Endothelial cell of umbilical vein (primary cell): ENCODE measurements around the gene JAZF1. TPM values are rescaled to one million over a fixed set of nuclear protein-coding genes. Genes with fewer than 3 reads are reported as not detected.

Source experiments
- BruUV-seq: library from RNA; stranded (reverse); fragments of 400-500 nt; replicated peaks from 2 replicates; lab custom pipeline; 2021; lab: Mats Ljungman, UMichigan
- CTCF ChIA-PET: fragments of 300-600, 350-600 bp; sonication (Branson Sonifier 250); formaldehyde crosslinking; loops from one replicate; lab custom pipeline; 2021; ENCODE audit warnings: antibody characterized with exemption, inconsistent platforms; lab: Charles Lee
- POLR2A ChIA-PET: fragments of 300-600, 350-600 bp; sonication (Branson Sonifier 250); formaldehyde crosslinking; loops from one replicate; lab custom pipeline; 2021; ENCODE audit warnings: antibody characterized with exemption, inconsistent platforms; lab: Charles Lee
- DNase-seq: peaks from one replicate; pipeline ENCODE4 v3.0.0-alpha.2; 2011; ENCODE audit warnings: low read depth, low spot score
- FAIRE-seq: peaks from 2 replicates; lab custom pipeline; 2011; peaks lifted over from hg19 to GRCh38; lab: Jason Lieb, UNC
- H2AFZ ChIP-seq: 2 replicates; pipeline ENCODE4 v1.6.0; 2012; ENCODE audit warnings: low read depth, low read length, control low read depth, inconsistent platforms
- H3K27ac ChIP-seq: 2 replicates; pipeline ENCODE4 v1.5.1; 2011; ENCODE audit warnings: low read depth, mild to moderate bottlenecking, control low read depth, low read length, moderate library complexity; ENCODE audit not compliant: insufficient read depth
- H3K27me3 ChIP-seq, 2 experiments: 2 replicates each; pipeline versions ENCODE4 v1.6.0 to v1.6.1; 2011; ENCODE audit warnings: low read length in 2 of 2, mixed read lengths in 1 of 2; ENCODE audit not compliant: control insufficient read depth in 2 of 2, insufficient read depth in 2 of 2
- H3K36me3 ChIP-seq, 2 experiments: 2 replicates in 1 of 2; 3 replicates in 1 of 2; pipeline ENCODE4 v1.5.1; 2011; ENCODE audit warnings: low read length in 2 of 2, mild to moderate bottlenecking in 1 of 2, moderate library complexity in 1 of 2; ENCODE audit not compliant: control insufficient read depth in 2 of 2, insufficient read depth in 2 of 2; ENCODE audit errors: extremely low read depth in 1 of 2
- H3K4me1 ChIP-seq: 3 replicates; pipeline ENCODE4 v1.5.1; 2011; ENCODE audit warnings: mild to moderate bottlenecking, low read length; ENCODE audit not compliant: control insufficient read depth, insufficient read depth; ENCODE audit errors: extremely low read depth
- H3K4me2 ChIP-seq: 2 replicates; pipeline ENCODE4 v1.6.1; 2011; ENCODE audit warnings: low read length, control low read depth, mixed read lengths; ENCODE audit not compliant: insufficient read depth
- H3K4me3 ChIP-seq, 3 experiments: fragments of 200-600 bp in 1 of 3; sonication (generic), shearing (Covaris generic) in 1 of 3; replicated peaks in 1 of 3; 2 replicates each; pipeline ENCODE4 v1.5.1; 2011 to 2016; ENCODE audit warnings: control low read depth in 3 of 3, low read length in 3 of 3, mild to moderate bottlenecking in 2 of 3, inconsistent platforms in 1 of 3, low read depth in 1 of 3, moderate library complexity in 1 of 3; ENCODE audit not compliant: insufficient read depth in 1 of 3
- H3K79me2 ChIP-seq: 2 replicates; pipeline ENCODE4 v1.6.0; 2012; ENCODE audit warnings: low read length, inconsistent platforms; ENCODE audit not compliant: control insufficient read depth, insufficient read depth
- H3K9ac ChIP-seq: replicated peaks from 2 replicates; pipeline ENCODE3; 2011; ENCODE audit warnings: low read length, control low read depth; ENCODE audit not compliant: insufficient read depth; ENCODE audit errors: extremely low read depth
- H3K9me1 ChIP-seq: replicated peaks from 3 replicates; pipeline ENCODE4 v1.6.0; 2011; ENCODE audit warnings: mild to moderate bottlenecking, low read length; ENCODE audit not compliant: control insufficient read depth, insufficient read depth; ENCODE audit errors: extremely low read depth
- H3K9me3 ChIP-seq: replicated peaks from 2 replicates; pipeline ENCODE4 v1.5.1; 2012; ENCODE audit warnings: low read length, inconsistent platforms; ENCODE audit not compliant: control insufficient read depth, insufficient read depth
- H4K20me1 ChIP-seq: replicated peaks from 2 replicates; pipeline ENCODE3; 2011; ENCODE audit warnings: mild to moderate bottlenecking, low read length; ENCODE audit not compliant: control insufficient read depth, insufficient read depth; ENCODE audit errors: extremely low read depth
- EZH2 ChIP-seq: IDR thresholded peaks from 2 replicates; pipeline ENCODE4 v1.6.1; 2012; ENCODE audit warnings: borderline replicate concordance, low read depth, mild to moderate bottlenecking, moderate library complexity, low read length, inconsistent platforms; ENCODE audit not compliant: severe bottlenecking
- GATA2 ChIP-seq: IDR thresholded peaks from 2 replicates; pipeline ENCODE4 v1.7.0; 2011; ENCODE audit warnings: low read depth, mild to moderate bottlenecking, moderate library complexity, mixed read lengths, low read length; ENCODE audit not compliant: insufficient read length, insufficient read depth
- JUN ChIP-seq: IDR thresholded peaks from 2 replicates; pipeline ENCODE4 v1.6.1; 2011; ENCODE audit warnings: borderline replicate concordance, low read depth; ENCODE audit not compliant: insufficient read length, insufficient read depth
- MYC ChIP-seq: IDR thresholded peaks from one replicate; pipeline ENCODE4 v1.6.1; 2011; ENCODE audit warnings: mild to moderate bottlenecking, low read depth, low read length
- POLR2A ChIP-seq: IDR thresholded peaks from 2 replicates; pipeline ENCODE4 v1.6.1; 2012; ENCODE audit warnings: low read depth, mild to moderate bottlenecking, control low read depth, low read length
- dilution Hi-C: fragments of 300-500 bp; cut with MboI; formaldehyde crosslinking; loops from one replicate; pipeline ENCODE4 v1.15.0; 2019; ENCODE audit warnings: low sequenced_read_pairs; ENCODE audit not compliant: extremely low pct_ligation_motif_present
- intact Hi-C: fragments of 100-400 bp; cut with micrococcal nuclease; formaldehyde crosslinking; loops from one replicate; pipeline ENCODE4 v1.10.0; 2022
- polyA plus RNA-seq, 4 experiments: library from polyadenylated mRNA; depleted of rRNA in 3 of 4; stranded (reverse) in 3 of 4; unstranded in 1 of 4; fragments of >200 nt; gene quantifications; 2 replicates each; pipeline versions ENCODE4 v1.2.1 to v1.2.3, GENCODE V29; 2011 to 2012; ENCODE audit warnings: missing spikeins in 1 of 4
- total RNA-seq: library from RNA; stranded (reverse); gene quantifications from 2 replicates; pipeline ENCODE4 v1.2.3, GENCODE V29; 2021
- TF ChIP-seq, protein P1 (sequence below): IDR thresholded peaks from 2 replicates; pipeline ENCODE4 v1.6.1; 2011; ENCODE audit not compliant: insufficient read depth, insufficient read length
- TF ChIP-seq, protein P2 (sequence below), 2 donors: IDR thresholded peaks; 1 replicate in 1 of 2; 2 replicates in 1 of 2; pipeline ENCODE4 v1.5.1; 2011; ENCODE audit warnings: low read length in 2 of 2, mild to moderate bottlenecking in 2 of 2, moderate library complexity in 2 of 2, control low read depth in 1 of 2, inconsistent platforms in 1 of 2, low read depth in 1 of 2; ENCODE audit not compliant: insufficient read depth in 1 of 2; ENCODE audit errors: extremely low read depth in 1 of 2

JAZF1 gene
- total and polyA plus RNA-seq, 2 donors (not counting 3 experiments of a cell fraction or from before 2014, with no cell fraction given), result 2.5 to 16.9 TPM

DNA sequence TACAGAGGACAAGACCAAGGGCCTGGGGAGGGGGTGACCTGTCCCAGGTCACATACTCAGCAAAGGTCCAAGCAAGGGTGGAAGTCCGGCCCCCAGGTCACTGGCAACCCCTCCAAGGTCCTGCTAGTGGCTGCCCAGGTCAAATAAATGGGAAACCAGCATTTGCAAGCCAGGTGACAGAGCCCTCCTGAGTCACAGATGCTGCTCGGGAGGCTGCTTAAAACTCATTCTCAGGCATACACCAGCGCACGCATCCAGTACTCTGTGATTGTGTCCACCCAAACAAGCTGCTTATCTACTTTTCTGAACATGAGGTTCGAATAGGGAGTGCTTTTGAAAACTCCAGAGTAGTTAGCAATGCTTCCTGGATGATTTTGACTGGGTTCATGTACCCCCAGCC is 310.0 kb downstream of the JAZF1 start:
- FAIRE-seq, result no peak
- H3K36me3 ChIP-seq, result no peaks in the 10 kb centered on the region
- no peak overlapping the region for H3K27ac ChIP-seq
- BruUV-seq, result no TSS peak
- ChIA-PET CTCF (no interaction called here), POLR2A (no interaction called here)
- no peaks in the 10 kb centered on the region for H3K9me1 ChIP-seq
- dilution Hi-C loops (no loop called here), intact Hi-C loops (no loop called here)
- TF ChIP-seq POLR2A (no peak), MYC (no peak), EZH2 (no peak), GATA2 (no peak), JUN (no peak)
- TF ChIP-seq, protein P1, sequence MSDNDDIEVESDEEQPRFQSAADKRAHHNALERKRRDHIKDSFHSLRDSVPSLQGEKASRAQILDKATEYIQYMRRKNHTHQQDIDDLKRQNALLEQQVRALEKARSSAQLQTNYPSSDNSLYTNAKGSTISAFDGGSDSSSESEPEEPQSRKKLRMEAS, result no peak
- TF ChIP-seq, protein P2, sequence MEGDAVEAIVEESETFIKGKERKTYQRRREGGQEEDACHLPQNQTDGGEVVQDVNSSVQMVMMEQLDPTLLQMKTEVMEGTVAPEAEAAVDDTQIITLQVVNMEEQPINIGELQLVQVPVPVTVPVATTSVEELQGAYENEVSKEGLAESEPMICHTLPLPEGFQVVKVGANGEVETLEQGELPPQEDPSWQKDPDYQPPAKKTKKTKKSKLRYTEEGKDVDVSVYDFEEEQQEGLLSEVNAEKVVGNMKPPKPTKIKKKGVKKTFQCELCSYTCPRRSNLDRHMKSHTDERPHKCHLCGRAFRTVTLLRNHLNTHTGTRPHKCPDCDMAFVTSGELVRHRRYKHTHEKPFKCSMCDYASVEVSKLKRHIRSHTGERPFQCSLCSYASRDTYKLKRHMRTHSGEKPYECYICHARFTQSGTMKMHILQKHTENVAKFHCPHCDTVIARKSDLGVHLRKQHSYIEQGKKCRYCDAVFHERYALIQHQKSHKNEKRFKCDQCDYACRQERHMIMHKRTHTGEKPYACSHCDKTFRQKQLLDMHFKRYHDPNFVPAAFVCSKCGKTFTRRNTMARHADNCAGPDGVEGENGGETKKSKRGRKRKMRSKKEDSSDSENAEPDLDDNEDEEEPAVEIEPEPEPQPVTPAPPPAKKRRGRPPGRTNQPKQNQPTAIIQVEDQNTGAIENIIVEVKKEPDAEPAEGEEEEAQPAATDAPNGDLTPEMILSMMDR (IDR thresholded peaks at IDR 0.05; ENCODE audit: extremely low read depth in 1 of 2, insufficient read depth in 1 of 2, low read depth in 1 of 2, low read length in 2 of 2), result no peak
- H2AFZ ChIP-seq, result no peak overlapping the region
- no peaks in the 10 kb centered on the region for H3K27me3 ChIP-seq
- H4K20me1 ChIP-seq, result no peaks in the 10 kb centered on the region
- no peaks in the 10 kb centered on the region for H3K79me2 ChIP-seq
- no peak overlapping the region for H3K4me2 ChIP-seq
- peaks cover 34% of the 10 kb centered on the region for H3K4me1 ChIP-seq
- H3K9me3 ChIP-seq, result no peaks in the 10 kb centered on the region
- no peak for DNase-seq
- H3K9ac ChIP-seq, result no peak overlapping the region
- H3K4me3 ChIP-seq, result no peak overlapping the region
